Brain pericyte (primary cell): ENCODE measurements around the gene ZBTB9.

Experiments used
- DNase-seq: peaks from one replicate; pipeline ENCODE4 v3.0.0-alpha.2; 2012; ENCODE audit warnings: low read depth, low spot score

ZBTB9 gene

GRCh38 chr6:33418690-33419291, 35.6 kb upstream of the ZBTB9 start:
- DNase-seq = no peak

GRCh38 chr6:33419580-33420490, 34.5 kb upstream of the ZBTB9 start, which contains the start of gene SYNGAP1:
Gene SYNGAP1 (plus strand): TSS chr6:33420065. CDS start chr6:33420265, 200 bp downstream.
- DNase-seq = no peak

- no peak for DNase-seq
Observed at GRCh38 chr6:33420491-33421343, 33.7 kb upstream of the ZBTB9 start.

GRCh38 chr6:33421344-33421643, 33.1 kb upstream of the ZBTB9 start:
- DNase-seq = no peak

- no peak for DNase-seq
Observed at GRCh38 chr6:33423777-33424176, 30.6 kb upstream of the ZBTB9 start.

- DNase-seq = no peak
Observed at GRCh38 chr6:33424855-33425667, 29.3 kb upstream of the ZBTB9 start.

- peak; percentile 34 for DNase-seq
Observed at GRCh38 chr6:33425668-33426577, 28.5 kb upstream of the ZBTB9 start.

- DNase-seq = no peak
Observed at GRCh38 chr6:33426590-33427511, 27.5 kb upstream of the ZBTB9 start.

- DNase-seq = no peak
Observed at GRCh38 chr6:33427585-33428223, 26.7 kb upstream of the ZBTB9 start.

GRCh38 chr6:33428224-33428965, 26.0 kb upstream of the ZBTB9 start:
- DNase-seq = no peak

- DNase-seq = no peak
Observed at GRCh38 chr6:33428966-33429749, 25.2 kb upstream of the ZBTB9 start.

- DNase-seq = no peak
Observed at GRCh38 chr6:33429750-33430052, 24.7 kb upstream of the ZBTB9 start.

- no peak for DNase-seq
Observed at GRCh38 chr6:33430334-33430733, 24.0 kb upstream of the ZBTB9 start.

- no peak for DNase-seq
Observed at GRCh38 chr6:33430991-33431879, 23.1 kb upstream of the ZBTB9 start.

- no peak for DNase-seq
Observed at GRCh38 chr6:33431880-33432541, 22.4 kb upstream of the ZBTB9 start.

GRCh38 chr6:33432546-33432945, 21.8 kb upstream of the ZBTB9 start:
- DNase-seq = no peak
